Embryonic facial prominence (tissue), 1 donor: Measurements from ENCODE around the gene FLAD1.

Source experiments
- DNase-seq: peaks from one replicate; pipeline ENCODE4 v3.0.0-alpha.2; 2016; ENCODE audit errors: extremely low spot score

The FLAD1 gene

DNA sequence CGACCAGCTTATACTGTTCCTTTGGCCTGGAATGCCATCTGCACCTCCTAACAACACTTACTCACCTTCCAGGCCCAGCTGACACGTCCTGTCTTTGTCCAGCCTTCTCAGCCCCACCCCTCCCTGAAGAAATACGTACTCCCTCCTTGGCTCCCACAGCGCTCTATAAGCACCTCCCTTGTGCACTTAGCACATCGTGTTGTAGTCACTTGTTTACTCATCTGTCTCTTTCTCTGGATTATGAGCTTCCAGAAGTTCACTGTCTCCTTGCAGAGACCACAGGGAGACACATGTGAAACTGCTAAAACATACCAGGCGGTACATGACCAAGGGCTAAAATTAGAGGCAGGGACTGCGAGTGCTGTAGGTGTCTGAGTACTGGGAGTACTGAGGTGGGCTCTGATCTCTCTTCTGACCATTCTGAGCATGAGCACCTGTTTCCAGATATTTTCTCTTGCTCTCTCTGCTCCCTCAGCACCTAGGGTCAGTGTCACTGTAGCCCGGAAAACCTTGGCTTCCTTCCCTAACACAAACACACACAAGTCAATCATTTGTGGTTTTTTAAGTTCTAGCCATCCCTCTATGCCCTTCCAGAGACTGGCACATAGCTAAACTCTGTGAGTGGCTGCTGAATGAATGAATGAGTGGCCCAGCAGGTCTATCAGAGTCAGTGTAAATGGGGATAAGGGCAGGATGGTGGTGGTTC lies 55.6 kb downstream of the FLAD1 start:
- DNase-seq, result no peak

DNA sequence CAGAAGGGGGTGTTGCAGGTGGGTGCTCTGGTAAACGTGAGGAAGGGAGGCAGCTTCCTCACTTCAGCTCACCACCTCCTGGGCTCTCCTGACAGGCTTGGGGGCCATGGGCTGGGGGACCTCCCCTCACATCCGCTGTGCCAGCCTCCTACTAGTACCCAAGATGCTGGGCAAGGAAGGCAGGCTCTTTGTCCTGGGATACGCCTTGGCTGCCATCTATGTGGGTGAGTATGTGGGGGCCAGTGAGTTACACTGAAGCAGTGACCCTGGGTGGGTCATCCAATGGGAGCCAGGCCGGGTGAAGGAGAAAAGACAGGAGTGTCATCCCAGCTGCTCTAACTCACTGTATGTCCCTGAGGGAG lies 56.1 kb downstream of the FLAD1 start:
- no peak for DNase-seq

DNA sequence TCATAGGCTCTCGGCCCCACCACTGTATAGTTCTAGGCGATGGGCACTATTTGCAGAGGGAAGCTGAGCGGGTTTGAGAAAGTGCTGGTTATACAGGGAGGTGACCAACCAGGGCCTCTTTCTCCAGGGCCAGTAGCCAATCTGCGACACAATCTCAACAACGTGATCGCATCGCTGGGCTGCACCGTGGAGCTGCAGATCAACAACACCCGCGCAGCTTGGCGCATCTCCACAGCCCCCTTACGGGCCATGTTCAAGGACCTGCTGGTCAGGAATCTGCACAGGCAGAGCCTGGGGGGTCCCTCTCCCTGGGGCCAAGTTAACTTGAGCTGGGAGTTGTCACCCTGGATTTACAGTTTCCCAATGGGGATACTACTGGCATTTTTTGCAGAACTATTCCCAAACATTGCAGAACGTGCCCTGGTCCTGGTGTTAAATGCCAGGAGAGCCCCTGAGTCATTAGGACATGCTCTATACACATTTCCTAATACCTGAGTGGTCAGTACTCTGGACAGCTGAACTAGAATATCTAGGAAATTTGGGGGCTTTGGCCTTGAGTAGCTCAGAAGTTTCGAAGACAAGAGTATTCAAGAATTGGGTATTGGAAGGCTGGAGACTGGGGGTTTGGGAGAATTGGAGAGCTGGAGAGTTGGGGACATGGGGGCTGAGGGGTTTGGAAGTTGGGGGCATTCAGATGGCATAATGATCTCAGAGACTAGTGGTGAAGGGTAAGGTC lies 57.4 kb downstream of the FLAD1 start:
- no peak for DNase-seq
